WI38 (cell line): Measurements from ENCODE around the gene SULT1A2.

Experiments used
- H3K4me3 ChIP-seq: 2 replicates; pipeline ENCODE4 v1.5.1; 2011; ENCODE audit warnings: low read depth, mild to moderate bottlenecking, control low read depth, low read length
- TF ChIP-seq, protein P1 (sequence below): IDR thresholded peaks from 2 replicates; pipeline ENCODE4 v1.5.1; 2012; ENCODE audit warnings: low read depth, mild to moderate bottlenecking, control low read depth, low read length

The SULT1A2 gene

DNA sequence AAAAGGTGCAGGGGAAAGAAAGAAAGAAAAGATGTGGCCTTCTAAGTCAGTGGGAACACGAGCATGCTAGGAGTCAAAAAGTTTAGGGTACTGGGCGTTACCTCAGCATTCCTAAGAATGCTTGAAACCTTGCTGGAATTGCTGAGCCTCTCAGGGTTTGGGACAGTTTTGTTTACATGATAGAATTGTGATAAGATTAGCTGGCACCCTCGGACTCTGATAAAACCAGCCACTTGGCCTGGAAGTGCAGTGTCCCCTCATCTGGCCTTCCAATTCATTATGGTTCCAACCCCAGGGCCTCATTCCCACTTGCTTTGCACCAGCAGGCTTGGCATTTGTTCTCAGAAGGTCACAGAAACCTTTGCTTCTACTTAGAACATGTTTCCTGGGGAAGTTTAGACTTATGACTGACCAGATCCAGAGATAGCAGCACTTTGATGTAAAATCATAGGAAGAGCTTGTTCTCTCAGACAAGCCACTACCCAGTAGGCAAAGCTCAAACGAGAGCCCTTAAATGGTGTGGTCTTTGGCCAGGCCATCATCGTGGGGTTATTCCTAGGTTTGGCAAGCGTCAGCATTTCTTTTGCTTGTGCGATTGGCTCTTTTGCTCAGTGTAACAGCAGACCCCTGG lies 35.2 kb downstream of the SULT1A2 start:
- H3K4me3 ChIP-seq: no peak overlapping the region
- TF ChIP-seq, protein P1, sequence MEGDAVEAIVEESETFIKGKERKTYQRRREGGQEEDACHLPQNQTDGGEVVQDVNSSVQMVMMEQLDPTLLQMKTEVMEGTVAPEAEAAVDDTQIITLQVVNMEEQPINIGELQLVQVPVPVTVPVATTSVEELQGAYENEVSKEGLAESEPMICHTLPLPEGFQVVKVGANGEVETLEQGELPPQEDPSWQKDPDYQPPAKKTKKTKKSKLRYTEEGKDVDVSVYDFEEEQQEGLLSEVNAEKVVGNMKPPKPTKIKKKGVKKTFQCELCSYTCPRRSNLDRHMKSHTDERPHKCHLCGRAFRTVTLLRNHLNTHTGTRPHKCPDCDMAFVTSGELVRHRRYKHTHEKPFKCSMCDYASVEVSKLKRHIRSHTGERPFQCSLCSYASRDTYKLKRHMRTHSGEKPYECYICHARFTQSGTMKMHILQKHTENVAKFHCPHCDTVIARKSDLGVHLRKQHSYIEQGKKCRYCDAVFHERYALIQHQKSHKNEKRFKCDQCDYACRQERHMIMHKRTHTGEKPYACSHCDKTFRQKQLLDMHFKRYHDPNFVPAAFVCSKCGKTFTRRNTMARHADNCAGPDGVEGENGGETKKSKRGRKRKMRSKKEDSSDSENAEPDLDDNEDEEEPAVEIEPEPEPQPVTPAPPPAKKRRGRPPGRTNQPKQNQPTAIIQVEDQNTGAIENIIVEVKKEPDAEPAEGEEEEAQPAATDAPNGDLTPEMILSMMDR: no peak

DNA sequence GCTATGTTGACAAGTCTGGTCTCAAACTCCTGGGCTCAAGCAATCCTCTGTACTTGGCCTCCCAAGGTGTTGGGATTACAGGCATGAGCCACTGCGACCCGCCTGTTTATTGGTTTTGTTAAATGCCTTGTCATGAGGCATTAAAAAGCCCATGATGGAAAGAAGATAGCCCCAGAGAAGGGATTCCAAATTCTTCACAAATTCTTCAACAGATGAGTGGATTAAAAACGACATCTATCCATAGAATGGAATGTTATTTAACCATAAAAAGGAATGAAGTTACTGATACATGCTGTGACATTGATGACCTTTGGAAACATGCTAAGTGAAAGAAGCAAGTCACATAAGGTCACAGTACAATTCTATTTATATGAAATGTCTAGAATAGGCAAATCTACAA lies 38.4 kb downstream of the SULT1A2 start:
- TF ChIP-seq, protein P1: no peak

DNA sequence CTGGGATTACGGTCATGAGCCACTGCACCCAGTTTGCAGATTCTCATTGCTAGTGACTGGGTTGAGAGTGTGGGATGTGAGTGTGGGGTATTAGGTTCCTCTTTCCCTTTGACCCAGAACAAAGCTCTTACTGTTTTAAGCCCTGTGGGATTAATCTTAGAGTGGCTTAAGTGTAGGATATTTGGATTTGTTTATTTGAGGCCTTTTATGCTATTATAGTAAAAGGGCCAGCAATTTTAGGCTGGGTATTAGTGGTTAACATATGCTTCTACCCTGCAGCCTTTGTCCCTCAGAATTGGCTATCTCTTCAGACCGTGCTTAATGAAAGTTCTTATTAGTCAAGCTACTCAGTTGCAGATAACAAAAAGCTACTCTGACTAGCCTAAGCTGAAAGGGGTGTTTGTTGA lies 39.9 kb downstream of the SULT1A2 start:
- no peak overlapping the region for H3K4me3 ChIP-seq
- TF ChIP-seq, protein P1: no peak

More for the DNA sequence above, 38.4 kb downstream of the SULT1A2 start:
- H3K4me3 ChIP-seq: no peak overlapping the region

DNA sequence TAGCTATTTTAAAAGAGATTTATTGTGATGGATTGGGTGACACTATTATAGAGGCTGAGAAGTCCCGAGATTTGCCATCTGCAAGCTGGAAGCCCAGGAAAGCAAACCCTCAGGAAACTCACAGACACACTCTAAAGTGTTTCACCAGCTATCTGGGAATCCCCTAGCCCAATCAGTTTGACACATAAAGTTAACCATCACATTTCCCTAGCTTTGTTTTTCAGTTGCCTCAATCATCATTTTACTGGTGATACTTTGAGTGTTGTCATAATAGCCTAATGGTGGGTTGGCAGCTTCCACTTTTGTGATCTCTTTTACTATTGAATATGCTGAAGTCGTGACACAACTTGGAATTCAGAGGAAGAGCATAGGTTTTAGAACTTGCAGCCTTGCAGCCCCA lies 41.3 kb downstream of the SULT1A2 start:
- TF ChIP-seq, protein P1: no peak

DNA sequence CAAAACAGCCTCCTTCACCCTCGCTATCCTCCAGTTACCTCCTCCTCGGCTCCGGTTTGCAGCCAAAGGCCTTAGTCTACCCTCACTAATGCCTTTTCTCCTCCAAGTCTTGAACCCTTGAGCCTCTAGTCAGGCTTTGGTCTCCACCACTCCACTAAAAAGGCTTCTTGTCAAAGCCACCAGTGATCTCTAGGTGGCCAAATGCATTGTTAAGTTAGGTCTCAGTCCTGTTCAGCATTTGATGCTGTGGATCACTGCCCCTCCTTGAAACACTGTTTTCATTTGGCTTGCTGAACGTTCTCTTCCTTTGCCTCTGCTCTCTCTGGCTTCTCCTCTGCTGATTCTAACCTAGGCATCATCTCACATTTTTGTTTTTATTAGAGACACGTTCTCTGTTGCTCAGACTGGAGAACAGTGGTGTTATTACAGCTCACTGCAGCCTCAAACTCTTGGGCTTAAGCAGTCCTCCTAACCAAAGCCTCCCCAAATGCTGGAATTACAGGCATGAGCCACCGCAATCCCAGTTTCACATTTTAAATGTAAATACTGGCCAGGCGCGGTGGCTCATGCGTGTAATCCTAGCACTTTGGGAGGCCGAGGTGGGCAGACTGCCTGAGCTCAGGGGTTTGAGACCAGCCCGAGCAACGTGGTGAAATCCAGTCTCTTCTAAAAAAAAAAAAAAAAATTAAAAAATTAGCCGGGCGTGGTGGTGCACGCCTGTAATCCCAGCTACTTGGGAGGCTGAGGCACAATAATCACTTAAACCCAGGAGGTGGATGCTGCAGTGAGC lies 42.0 kb downstream of the SULT1A2 start:
- TF ChIP-seq, protein P1: no peak
- H3K4me3 ChIP-seq: peak overlapping the region; percentile 57

More for the DNA sequence above, 41.3 kb downstream of the SULT1A2 start:
- H3K4me3 ChIP-seq: no peak overlapping the region

DNA sequence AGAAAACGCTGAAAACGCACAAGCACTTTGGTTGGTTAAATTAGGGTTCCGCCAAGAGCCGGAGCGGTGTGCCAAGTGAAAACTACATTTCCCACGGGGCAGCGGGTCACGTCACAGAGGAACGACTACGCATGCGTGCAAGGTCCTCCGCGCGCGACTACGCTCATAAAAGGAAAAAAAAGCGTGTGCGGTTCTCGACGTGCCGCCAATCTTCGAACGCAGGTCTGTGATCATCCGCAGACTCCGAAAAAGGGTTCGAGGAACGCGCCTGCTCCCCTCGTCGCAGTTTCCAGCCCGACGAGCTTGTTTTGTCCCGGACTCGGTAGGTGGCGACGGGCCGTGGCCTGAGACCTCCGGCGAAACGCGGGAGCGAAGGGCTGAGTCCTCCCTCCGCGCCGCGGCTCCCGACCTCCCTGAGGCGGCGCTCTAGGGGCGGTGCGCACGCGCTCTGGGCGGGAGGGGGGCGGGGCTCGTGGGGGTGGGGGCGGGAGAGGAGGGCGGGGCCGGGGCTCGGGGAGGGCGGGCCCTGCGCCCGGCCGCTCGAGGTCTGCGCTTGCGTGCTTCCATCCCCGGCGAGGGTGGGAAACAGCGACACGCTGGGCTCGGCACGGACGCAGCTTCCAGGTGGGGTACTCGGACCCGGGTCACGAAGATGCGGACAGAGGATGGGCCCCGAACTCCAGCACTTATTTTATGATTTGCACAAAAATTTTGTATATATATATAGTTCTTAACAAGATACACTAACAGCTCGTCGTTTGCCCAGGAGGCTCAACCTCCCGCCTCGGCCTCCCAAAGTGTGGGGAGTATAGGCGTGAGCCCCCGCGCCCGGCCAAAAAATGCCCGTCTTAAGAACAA lies 42.8 kb downstream of the SULT1A2 start, which contains the start of gene SGF29:
TSS of gene SGF29 (plus strand) at position 145 of the 858 bp plus-strand sequence. CDS start 27,150 bp downstream, outside the sequence.
- TF ChIP-seq, protein P1: no peak
- peak within 1 kb of the TSS; percentile 73 for H3K4me3 ChIP-seq
